Measurements from ENCODE around the gene PLXNB2.

Gene PLXNB2

GRCh38 chr22:50307890-50308596, 597 bp upstream of the PLXNB2 start:
- Histone ChIP-seq H4K20me1 (ENCODE audit: insufficient read depth, low read length) (peaks cover 25% of the 10 kb centered on the region), H3K4me3 (ENCODE audit: low read depth in 1 of 2, low read length in 2 of 2) (no peak overlapping the region), H3K36me3 (ENCODE audit: insufficient read depth, low read length) (no peaks in the 10 kb centered on the region), H3K4me2 (ENCODE audit: insufficient read depth, low read length) (no peak overlapping the region), H3K27ac (ENCODE audit: low read length) (no peak overlapping the region), H3K9ac (ENCODE audit: low read depth, low read length) (no peak overlapping the region), H3K79me2 (ENCODE audit: insufficient read depth, low read length) (no peaks in the 10 kb centered on the region), H3K9me3 (ENCODE audit: insufficient read depth, low read length, severe bottlenecking) (no peaks in the 10 kb centered on the region), H2AFZ (ENCODE audit: low read depth, low read length) (no peak overlapping the region), H3K4me1 (ENCODE audit: insufficient read depth, low read length) (peaks cover 15% of the 10 kb centered on the region), H3K27me3 (ENCODE audit: insufficient read depth, low read length, poor library complexity) (peaks cover 19% of the 10 kb centered on the region)
- TF ChIP-seq CTCF (IDR thresholded peaks at IDR 0.05; ENCODE audit: borderline replicate concordance, extremely low read depth, low read length, poor library complexity, severe bottlenecking), result no peak
- no peak for TF ChIP-seq EZH2 (IDR thresholded peaks at IDR 0.05; ENCODE audit: borderline replicate concordance, low read depth, low read length, severe bottlenecking)
- ATAC-seq (ENCODE audit: insufficient read depth, low read depth) (no peak), DNase-seq (no peak)

- Histone ChIP-seq H3K4me3 (ENCODE audit: low read depth in 1 of 2, low read length in 2 of 2) (no peak overlapping the region), H3K36me3 (ENCODE audit: insufficient read depth, low read length) (no peaks in the 10 kb centered on the region), H3K27ac (ENCODE audit: low read length) (no peak overlapping the region), H2AFZ (ENCODE audit: low read depth, low read length) (no peak overlapping the region), H3K9me3 (ENCODE audit: insufficient read depth, low read length, severe bottlenecking) (no peaks in the 10 kb centered on the region), H4K20me1 (ENCODE audit: insufficient read depth, low read length) (peaks cover 28% of the 10 kb centered on the region), H3K4me1 (ENCODE audit: insufficient read depth, low read length) (peaks cover 15% of the 10 kb centered on the region), H3K27me3 (ENCODE audit: insufficient read depth, low read length, poor library complexity) (peaks cover 19% of the 10 kb centered on the region), H3K79me2 (ENCODE audit: insufficient read depth, low read length) (no peaks in the 10 kb centered on the region), H3K4me2 (ENCODE audit: insufficient read depth, low read length) (peak overlapping the region; percentile 38), H3K9ac (ENCODE audit: low read depth, low read length) (no peak overlapping the region; the same call in 1 of the 2 replicates)
- no peak for DNase-seq
- no peak for ATAC-seq (ENCODE audit: insufficient read depth, low read depth)
- TF ChIP-seq CTCF (IDR thresholded peaks at IDR 0.05; ENCODE audit: borderline replicate concordance, extremely low read depth, low read length, poor library complexity, severe bottlenecking), result no peak
- TF ChIP-seq EZH2 (IDR thresholded peaks at IDR 0.05; ENCODE audit: borderline replicate concordance, low read depth, low read length, severe bottlenecking), result no peak
Observed at GRCh38 chr22:50305923-50306566, 1.4 kb downstream of the PLXNB2 start.

GRCh38 chr22:50305393-50305922, 2.0 kb downstream of the PLXNB2 start:
- no peaks in the 10 kb centered on the region for H3K9me3 ChIP-seq (ENCODE audit: insufficient read depth, low read length, severe bottlenecking)
- no peak overlapping the region for H3K4me2 ChIP-seq (ENCODE audit: insufficient read depth, low read length)
- no peaks in the 10 kb centered on the region for H3K79me2 ChIP-seq (ENCODE audit: insufficient read depth, low read length)
- no peak overlapping the region for H3K9ac ChIP-seq (ENCODE audit: low read depth, low read length)
- H3K27me3 ChIP-seq (ENCODE audit: insufficient read depth, low read length, poor library complexity), result peaks cover 19% of the 10 kb centered on the region
- H4K20me1 ChIP-seq (ENCODE audit: insufficient read depth, low read length), result peaks cover 26% of the 10 kb centered on the region
- no peaks in the 10 kb centered on the region for H3K36me3 ChIP-seq (ENCODE audit: insufficient read depth, low read length)
- H2AFZ ChIP-seq (ENCODE audit: low read depth, low read length), result no peak overlapping the region
- ATAC-seq (ENCODE audit: insufficient read depth, low read depth) (no peak), DNase-seq (no peak)
- H3K4me3 ChIP-seq (ENCODE audit: low read depth in 1 of 2, low read length in 2 of 2), result no peak overlapping the region
- no peak overlapping the region for H3K27ac ChIP-seq (ENCODE audit: low read length)
- peaks cover 15% of the 10 kb centered on the region for H3K4me1 ChIP-seq (ENCODE audit: insufficient read depth, low read length)
- TF ChIP-seq CTCF (IDR thresholded peaks at IDR 0.05; ENCODE audit: borderline replicate concordance, extremely low read depth, low read length, poor library complexity, severe bottlenecking) (no peak), EZH2 (IDR thresholded peaks at IDR 0.05; ENCODE audit: borderline replicate concordance, low read depth, low read length, severe bottlenecking) (no peak)

Data from DND-41 (cell line).